BLaER1 treated with 17β-estradiol and CSF1 and Interleukin-3, amounts not matched to agents 10 nM and 100 nM (cell line): ENCODE results near the gene SMARCB1.
A peak's percentile ranks its signal among the peaks of the same experiment; 100 is the strongest.

Experiments used
- H3K27ac ChIP-seq, 11 experiments: shearing (Covaris generic); formaldehyde crosslinking; 2 replicates each; pipeline ENCODE4 v1.8.1; 2022
- H3K27me3 ChIP-seq, 11 experiments: shearing (Covaris generic); formaldehyde crosslinking; 2 replicates each; pipeline ENCODE4 v1.8.1; 2022
- H3K36me3 ChIP-seq, 11 experiments: shearing (Covaris generic); formaldehyde crosslinking; 2 replicates each; pipeline ENCODE4 v1.8.1; 2022
- H3K4me1 ChIP-seq, 10 experiments: shearing (Covaris generic); formaldehyde crosslinking; 2 replicates each; pipeline ENCODE4 v1.8.1; 2022
- H3K4me2 ChIP-seq, 11 experiments: shearing (Covaris generic); formaldehyde crosslinking; 2 replicates each; pipeline ENCODE4 v1.8.1; 2022
- H3K4me3 ChIP-seq, 10 experiments: shearing (Covaris generic); formaldehyde crosslinking; 2 replicates each; pipeline ENCODE4 v1.8.1; 2022
- H3K9ac ChIP-seq, 11 experiments: shearing (Covaris generic); formaldehyde crosslinking; 2 replicates each; pipeline ENCODE4 v1.8.1; 2022
- H3K9me3 ChIP-seq, 11 experiments: shearing (Covaris generic); formaldehyde crosslinking; replicated peaks in 1 of 11; 2 replicates each; pipeline ENCODE4 v1.8.1; 2022
- H4K20me1 ChIP-seq, 11 experiments: shearing (Covaris generic); formaldehyde crosslinking; 2 replicates each; pipeline ENCODE4 v1.8.1; 2022
- Cebpa-rat ChIP-seq, 11 experiments: shearing (Covaris generic); IDR thresholded peaks; 2 replicates each; pipeline ENCODE4 v1.8.1; 2022

SMARCB1 gene

GRCh38 chr22:23804781-23805291 lies 18.1 kb downstream of the SMARCB1 start:
- H3K27me3 ChIP-seq: no peaks in the 10 kb centered on the region
- no peak for TF ChIP-seq Cebpa-rat (IDR thresholded peaks at IDR 0.05)

GRCh38 chr22:23806837-23807236 lies 20.1 kb downstream of the SMARCB1 start:
- Histone ChIP-seq H4K20me1 (peaks cover 0 to 15% (median 0%) of the 10 kb centered on the region in 11 experiments; a peak in 7 of 22 replicates), H3K4me1 (peaks cover 4 to 11% (median 9%) of the 10 kb centered on the region in 10 experiments), H3K9me3 (no peaks in the 10 kb centered on the region), H3K4me2 (no peak overlapping the region), H3K27me3 (no peaks in the 10 kb centered on the region), H3K36me3 (peaks cover 87 to 100% (median 99%) of the 10 kb centered on the region in 11 experiments), H3K9ac (no peak overlapping the region), H3K27ac (no peak overlapping the region), H3K4me3 (no peak overlapping the region)
- TF ChIP-seq Cebpa-rat (IDR thresholded peaks at IDR 0.05): no peak

More at GRCh38 chr22:23804781-23805291, 18.1 kb downstream of the SMARCB1 start:
- peaks cover 83 to 100% (median 97%) of the 10 kb centered on the region in 11 experiments for H3K36me3 ChIP-seq
- H3K9me3 ChIP-seq: no peaks in the 10 kb centered on the region
- H3K4me2 ChIP-seq: no peak overlapping the region
- H3K27ac ChIP-seq: peak overlapping the region in 3 of 11 experiments; percentile 4 to 23 (median 16); a peak in 3 of 22 replicates
- no peak overlapping the region for H3K4me3 ChIP-seq
- peaks cover 0 to 29% (median 8%) of the 10 kb centered on the region in 11 experiments; a peak in 10 of 22 replicates for H4K20me1 ChIP-seq
- H3K9ac ChIP-seq: no peak overlapping the region; a peak in 1 of 22 replicates
- peaks cover 24 to 31% (median 29%) of the 10 kb centered on the region in 10 experiments for H3K4me1 ChIP-seq

GRCh38 chr22:23812378-23812777 lies 25.6 kb downstream of the SMARCB1 start:
- H3K36me3 ChIP-seq: peaks cover 71 to 100% (median 92%) of the 10 kb centered on the region in 11 experiments
- H3K9me3 ChIP-seq: no peaks in the 10 kb centered on the region
- no peak overlapping the region for H3K4me3 ChIP-seq
- no peak overlapping the region for H3K27ac ChIP-seq
- peaks cover 0 to 19% (median 0%) of the 10 kb centered on the region in 11 experiments; a peak in 2 of 22 replicates for H4K20me1 ChIP-seq
- H3K4me2 ChIP-seq: no peak overlapping the region
- peaks cover 9 to 32% (median 27%) of the 10 kb centered on the region in 10 experiments; a peak in 19 of 20 replicates for H3K4me1 ChIP-seq
- TF ChIP-seq Cebpa-rat (IDR thresholded peaks at IDR 0.05): peak in 4 of 11 experiments; percentile 18 to 79 (median 36); a peak in 5 of 22 replicates
- H3K9ac ChIP-seq: no peak overlapping the region
- H3K27me3 ChIP-seq: no peaks in the 10 kb centered on the region

- Histone ChIP-seq H4K20me1 (peaks cover 0 to 19% (median 0%) of the 10 kb centered on the region in 11 experiments; a peak in 2 of 22 replicates), H3K4me1 (peaks cover 42 to 65% (median 59%) of the 10 kb centered on the region in 10 experiments), H3K27me3 (no peaks in the 10 kb centered on the region), H3K9ac (peak overlapping the region in 2 of 11 experiments; percentile 13 to 29; a peak in 3 of 22 replicates), H3K4me3 (no peak overlapping the region), H3K4me2 (peak overlapping the region in 6 of 11 experiments; percentile 22 to 77 (median 68); a peak in 11 of 22 replicates), H3K36me3 (peaks cover 73 to 100% (median 98%) of the 10 kb centered on the region in 11 experiments), H3K9me3 (no peaks in the 10 kb centered on the region), H3K27ac (peak overlapping the region in 5 of 11 experiments; percentile 21 to 73 (median 23); a peak in 7 of 22 replicates)
- TF ChIP-seq Cebpa-rat (IDR thresholded peaks at IDR 0.05): no peak
Measured at GRCh38 chr22:23815541-23816155, 28.9 kb downstream of the SMARCB1 start.

- peaks cover 74 to 100% (median 98%) of the 10 kb centered on the region in 11 experiments for H3K36me3 ChIP-seq
- H3K4me1 ChIP-seq: peaks cover 49 to 72% (median 66%) of the 10 kb centered on the region in 10 experiments
- H3K4me3 ChIP-seq: no peak overlapping the region
- no peaks in the 10 kb centered on the region for H3K27me3 ChIP-seq
- H3K9ac ChIP-seq: peak overlapping the region in 2 of 11 experiments; percentile 13 to 29; a peak in 2 of 22 replicates
- peaks cover 0 to 19% (median 0%) of the 10 kb centered on the region in 11 experiments; a peak in 2 of 22 replicates for H4K20me1 ChIP-seq
- no peak for TF ChIP-seq Cebpa-rat (IDR thresholded peaks at IDR 0.05)
- no peaks in the 10 kb centered on the region for H3K9me3 ChIP-seq
- peak overlapping the region in 7 of 11 experiments; percentile 20 to 89 (median 27); a peak in 7 of 22 replicates for H3K27ac ChIP-seq
- H3K4me2 ChIP-seq: peak overlapping the region in 8 of 11 experiments; percentile 47 to 78 (median 71); a peak in 12 of 22 replicates
Measured at GRCh38 chr22:23816156-23816976, 29.6 kb downstream of the SMARCB1 start.

- H3K4me1 ChIP-seq: peaks cover 53 to 80% (median 72%) of the 10 kb centered on the region in 10 experiments
- H3K27me3 ChIP-seq: no peaks in the 10 kb centered on the region
- peak overlapping the region in 6 of 11 experiments; percentile 52 to 89 (median 70); a peak in 8 of 22 replicates for H3K27ac ChIP-seq
- H3K4me2 ChIP-seq: peak overlapping the region in 9 of 11 experiments; percentile 52 to 78 (median 72); a peak in 15 of 22 replicates
- peaks cover 0 to 19% (median 0%) of the 10 kb centered on the region in 11 experiments; a peak in 3 of 22 replicates for H4K20me1 ChIP-seq
- H3K36me3 ChIP-seq: peaks cover 77 to 100% (median 98%) of the 10 kb centered on the region in 11 experiments
- H3K9ac ChIP-seq: no peak overlapping the region
- H3K4me3 ChIP-seq: no peak overlapping the region
- H3K9me3 ChIP-seq: no peaks in the 10 kb centered on the region
- TF ChIP-seq Cebpa-rat (IDR thresholded peaks at IDR 0.05): no peak
Measured at GRCh38 chr22:23817146-23817545, 30.4 kb downstream of the SMARCB1 start.

GRCh38 chr22:23818541-23818940 lies 31.8 kb downstream of the SMARCB1 start:
- H3K4me2 ChIP-seq: peak overlapping the region; percentile 52 to 78 (median 72)
- H3K9me3 ChIP-seq: no peaks in the 10 kb centered on the region
- H3K27ac ChIP-seq: peak overlapping the region in 9 of 11 experiments; percentile 17 to 89 (median 66); a peak in 16 of 22 replicates
- H3K27me3 ChIP-seq: no peaks in the 10 kb centered on the region
- H4K20me1 ChIP-seq: peaks cover 0 to 22% (median 0%) of the 10 kb centered on the region in 11 experiments; a peak in 3 of 22 replicates
- peak overlapping the region in 6 of 11 experiments; percentile 0 to 54 (median 24); a peak in 4 of 22 replicates for H3K9ac ChIP-seq
- no peak for TF ChIP-seq Cebpa-rat (IDR thresholded peaks at IDR 0.05)
- H3K36me3 ChIP-seq: peaks cover 76 to 100% (median 98%) of the 10 kb centered on the region in 11 experiments
- H3K4me3 ChIP-seq: no peak overlapping the region; a peak in 2 of 20 replicates
- H3K4me1 ChIP-seq: peaks cover 53 to 92% (median 80%) of the 10 kb centered on the region in 10 experiments

GRCh38 chr22:23820748-23821211 lies 34.0 kb downstream of the SMARCB1 start:
- TF ChIP-seq Cebpa-rat (IDR thresholded peaks at IDR 0.05): no peak
- peak overlapping the region in 10 of 11 experiments; percentile 29 to 89 (median 66); a peak in 21 of 22 replicates for H3K27ac ChIP-seq
- H3K9me3 ChIP-seq: no peaks in the 10 kb centered on the region
- peaks cover 0 to 20% (median 0%) of the 10 kb centered on the region in 11 experiments; a peak in 6 of 22 replicates for H4K20me1 ChIP-seq
- H3K36me3 ChIP-seq: peaks cover 90 to 100% (median 100%) of the 10 kb centered on the region in 11 experiments
- H3K4me2 ChIP-seq: peak overlapping the region; percentile 52 to 78 (median 72)
- no peaks in the 10 kb centered on the region for H3K27me3 ChIP-seq
- H3K4me3 ChIP-seq: peak overlapping the region in 1 of 10 experiments; percentile 36; a peak in 2 of 20 replicates
- peak overlapping the region in 10 of 11 experiments; percentile 21 to 52 (median 40); a peak in 13 of 22 replicates for H3K9ac ChIP-seq
- H3K4me1 ChIP-seq: peaks cover 57 to 100% (median 95%) of the 10 kb centered on the region in 10 experiments
